ENCODE results near the gene SELENOM. TPM values are rescaled to one million over a fixed set of nuclear protein-coding genes. Genes with fewer than 3 reads are reported as not detected.

SELENOM gene
- total and polyA plus RNA-seq, 2 of the 8 experiments (the other 6 are each of a cell fraction or from before 2014, with no cell fraction given): 22.7 to 40.0 TPM

GRCh38 chr22:31125521-31126117, 18.3 kb upstream of the SELENOM start (continued):
- TF ChIP-seq CHD7 (IDR thresholded peaks at IDR 0.05; ENCODE audit: insufficient replicate concordance, low read length): no peak
- no peak for TF ChIP-seq SIN3A (conservative IDR thresholded peaks at IDR 0.05 in 1 of 2, IDR thresholded peaks at IDR 0.05 in 1 of 2; ENCODE audit: low read depth in 1 of 2, low read length in 2 of 2)
